ENCODE results near the gene FILIP1L.

The FILIP1L gene

GRCh38 chr3:99902091-99902490 lies 212.2 kb downstream of the FILIP1L start:
- H3K4me3 ChIP-seq (ENCODE audit: insufficient read depth, low read depth, low read length, poor library complexity, severe bottlenecking), result no peak overlapping the region
- DNase-seq, result no peak
- no peaks in the 10 kb centered on the region for H3K9me3 ChIP-seq (ENCODE audit: control insufficient read depth, low read length)
- no peaks in the 10 kb centered on the region for H3K4me1 ChIP-seq (ENCODE audit: control insufficient read depth, insufficient read depth, low read length, poor library complexity, severe bottlenecking)
- no peaks in the 10 kb centered on the region for H3K36me3 ChIP-seq (ENCODE audit: control insufficient read depth, insufficient read depth, low read length)
- H3K27ac ChIP-seq (ENCODE audit: insufficient read depth, low read length, poor library complexity, severe bottlenecking), result no peak overlapping the region
- H3K27me3 ChIP-seq (replicated peaks; ENCODE audit: control insufficient read depth, insufficient read depth, low read length, poor library complexity, severe bottlenecking), result no peaks in the 10 kb centered on the region

GRCh38 chr3:99901200-99901926 lies 212.9 kb downstream of the FILIP1L start:
- no peaks in the 10 kb centered on the region for H3K36me3 ChIP-seq (ENCODE audit: control insufficient read depth, insufficient read depth, low read length)
- H3K4me1 ChIP-seq (ENCODE audit: control insufficient read depth, insufficient read depth, low read length, poor library complexity, severe bottlenecking), result no peaks in the 10 kb centered on the region
- H3K9me3 ChIP-seq (ENCODE audit: control insufficient read depth, low read length), result no peaks in the 10 kb centered on the region
- H3K27ac ChIP-seq (ENCODE audit: insufficient read depth, low read length, poor library complexity, severe bottlenecking), result no peak overlapping the region
- no peak overlapping the region for H3K4me3 ChIP-seq (ENCODE audit: insufficient read depth, low read depth, low read length, poor library complexity, severe bottlenecking)
- DNase-seq, result no peak
- H3K27me3 ChIP-seq (replicated peaks; ENCODE audit: control insufficient read depth, insufficient read depth, low read length, poor library complexity, severe bottlenecking), result no peaks in the 10 kb centered on the region

DNA sequence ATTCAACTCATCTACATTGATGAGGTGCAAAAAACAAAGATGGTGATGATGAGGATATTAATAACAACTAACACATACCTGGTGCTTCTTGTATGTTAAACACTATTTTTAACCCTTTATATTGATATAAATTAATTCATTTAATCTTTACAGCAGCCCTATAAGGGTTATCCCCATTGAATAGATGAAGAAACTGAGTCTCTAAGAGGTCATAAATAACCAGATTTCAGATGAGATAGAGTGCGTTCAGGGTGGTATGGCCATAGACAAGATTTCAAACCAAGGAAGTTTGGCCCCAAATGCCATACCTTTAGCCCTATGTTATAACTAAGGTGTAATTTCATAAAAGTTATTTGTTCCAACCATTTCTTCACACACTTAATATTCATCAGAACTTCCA lies 214.1 kb downstream of the FILIP1L start:
- Histone ChIP-seq H3K4me1 (ENCODE audit: control insufficient read depth, insufficient read depth, low read length, poor library complexity, severe bottlenecking) (no peaks in the 10 kb centered on the region), H3K27me3 (replicated peaks; ENCODE audit: control insufficient read depth, insufficient read depth, low read length, poor library complexity, severe bottlenecking) (no peaks in the 10 kb centered on the region), H3K27ac (ENCODE audit: insufficient read depth, low read length, poor library complexity, severe bottlenecking) (no peak overlapping the region)

DNA sequence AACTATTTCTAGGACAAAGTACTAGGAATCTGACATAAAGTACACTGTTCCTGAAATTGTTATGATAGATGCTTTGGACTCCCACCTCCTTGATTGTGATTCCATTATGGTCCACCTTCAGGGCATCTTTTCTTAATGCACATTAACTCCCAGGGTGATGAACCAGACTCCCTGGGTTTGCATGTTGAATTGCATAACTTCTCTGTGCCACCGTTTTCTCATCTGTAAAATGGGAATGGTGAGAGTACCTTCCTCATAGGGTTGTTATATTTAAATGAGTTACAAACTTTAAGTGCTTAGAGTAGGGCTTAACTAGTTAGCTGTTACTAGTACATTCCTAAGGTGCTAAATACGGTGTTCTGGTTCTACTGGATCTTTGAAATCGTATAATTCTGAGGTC lies 214.7 kb downstream of the FILIP1L start:
- Histone ChIP-seq H3K36me3 (ENCODE audit: control insufficient read depth, insufficient read depth, low read length) (no peaks in the 10 kb centered on the region), H3K4me3 (ENCODE audit: insufficient read depth, low read depth, low read length, poor library complexity, severe bottlenecking) (no peak overlapping the region), H3K27me3 (replicated peaks; ENCODE audit: control insufficient read depth, insufficient read depth, low read length, poor library complexity, severe bottlenecking) (no peaks in the 10 kb centered on the region), H3K27ac (ENCODE audit: insufficient read depth, low read length, poor library complexity, severe bottlenecking) (no peak overlapping the region), H3K4me1 (ENCODE audit: control insufficient read depth, insufficient read depth, low read length, poor library complexity, severe bottlenecking) (no peaks in the 10 kb centered on the region), H3K9me3 (ENCODE audit: control insufficient read depth, low read length) (no peaks in the 10 kb centered on the region)
- no peak for DNase-seq

More for the DNA sequence above, 214.1 kb downstream of the FILIP1L start:
- Histone ChIP-seq H3K9me3 (ENCODE audit: control insufficient read depth, low read length) (no peaks in the 10 kb centered on the region), H3K4me3 (ENCODE audit: insufficient read depth, low read depth, low read length, poor library complexity, severe bottlenecking) (no peak overlapping the region), H3K36me3 (ENCODE audit: control insufficient read depth, insufficient read depth, low read length) (no peaks in the 10 kb centered on the region)
- no peak for DNase-seq

DNA sequence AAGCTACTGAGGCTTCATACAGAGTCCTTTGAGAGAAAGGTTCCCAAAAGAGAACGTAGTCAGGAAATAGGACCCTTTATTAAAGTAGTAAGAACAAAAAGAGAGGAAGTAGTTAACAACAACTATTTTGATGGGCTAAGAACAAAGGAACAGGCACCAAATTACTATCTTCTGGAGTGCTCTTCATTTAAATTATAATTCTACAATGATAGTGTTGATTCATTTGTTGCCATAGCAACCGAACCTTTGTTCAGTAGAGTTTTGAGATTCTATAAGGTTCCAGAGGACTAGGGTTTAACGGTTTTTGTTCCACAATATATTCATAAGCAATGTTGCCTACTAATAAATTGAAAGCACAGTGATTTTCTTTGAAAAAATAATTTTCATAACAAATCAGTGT lies 217.8 kb downstream of the FILIP1L start:
- no peak for DNase-seq
- Histone ChIP-seq H3K27ac (ENCODE audit: insufficient read depth, low read length, poor library complexity, severe bottlenecking) (no peak overlapping the region), H3K4me3 (ENCODE audit: insufficient read depth, low read depth, low read length, poor library complexity, severe bottlenecking) (no peak overlapping the region), H3K36me3 (ENCODE audit: control insufficient read depth, insufficient read depth, low read length) (no peaks in the 10 kb centered on the region), H3K4me1 (ENCODE audit: control insufficient read depth, insufficient read depth, low read length, poor library complexity, severe bottlenecking) (no peaks in the 10 kb centered on the region), H3K27me3 (replicated peaks; ENCODE audit: control insufficient read depth, insufficient read depth, low read length, poor library complexity, severe bottlenecking) (no peaks in the 10 kb centered on the region), H3K9me3 (ENCODE audit: control insufficient read depth, low read length) (no peaks in the 10 kb centered on the region)

GRCh38 chr3:99895703-99896441 lies 218.4 kb downstream of the FILIP1L start:
- Histone ChIP-seq H3K27me3 (replicated peaks; ENCODE audit: control insufficient read depth, insufficient read depth, low read length, poor library complexity, severe bottlenecking) (no peaks in the 10 kb centered on the region), H3K9me3 (ENCODE audit: control insufficient read depth, low read length) (no peaks in the 10 kb centered on the region), H3K4me3 (ENCODE audit: insufficient read depth, low read depth, low read length, poor library complexity, severe bottlenecking) (no peak overlapping the region), H3K4me1 (ENCODE audit: control insufficient read depth, insufficient read depth, low read length, poor library complexity, severe bottlenecking) (no peaks in the 10 kb centered on the region), H3K27ac (ENCODE audit: insufficient read depth, low read length, poor library complexity, severe bottlenecking) (no peak overlapping the region), H3K36me3 (ENCODE audit: control insufficient read depth, insufficient read depth, low read length) (no peaks in the 10 kb centered on the region)
- DNase-seq, result no peak

DNA sequence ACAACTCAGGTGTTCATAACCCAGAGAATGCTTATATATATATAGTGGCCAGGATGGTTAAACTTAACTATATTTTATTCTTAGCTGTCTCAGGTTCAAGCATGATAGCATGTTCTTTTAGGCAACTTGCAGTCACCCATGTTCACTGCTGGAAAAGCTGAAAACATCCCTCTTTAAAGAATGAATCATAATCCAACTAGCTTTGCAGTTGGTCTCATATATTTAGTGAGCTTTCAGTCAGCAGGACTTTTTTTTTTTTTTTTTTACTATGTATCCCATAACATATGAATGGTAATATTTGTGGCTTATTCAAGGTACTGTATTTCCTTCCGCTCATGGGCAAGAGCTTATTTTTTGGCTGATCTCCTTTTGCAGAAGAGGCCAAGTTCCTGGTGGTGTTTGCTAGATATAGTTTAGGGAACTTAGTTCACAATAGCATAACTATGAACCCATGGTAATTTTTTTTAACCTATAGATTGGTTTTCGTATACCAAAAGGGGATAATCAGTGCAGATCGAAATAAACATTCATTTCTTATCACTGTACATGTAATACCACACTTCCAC lies 219.1 kb downstream of the FILIP1L start:
- no peak overlapping the region for H3K27ac ChIP-seq (ENCODE audit: insufficient read depth, low read length, poor library complexity, severe bottlenecking)
- no peak for DNase-seq

DNA sequence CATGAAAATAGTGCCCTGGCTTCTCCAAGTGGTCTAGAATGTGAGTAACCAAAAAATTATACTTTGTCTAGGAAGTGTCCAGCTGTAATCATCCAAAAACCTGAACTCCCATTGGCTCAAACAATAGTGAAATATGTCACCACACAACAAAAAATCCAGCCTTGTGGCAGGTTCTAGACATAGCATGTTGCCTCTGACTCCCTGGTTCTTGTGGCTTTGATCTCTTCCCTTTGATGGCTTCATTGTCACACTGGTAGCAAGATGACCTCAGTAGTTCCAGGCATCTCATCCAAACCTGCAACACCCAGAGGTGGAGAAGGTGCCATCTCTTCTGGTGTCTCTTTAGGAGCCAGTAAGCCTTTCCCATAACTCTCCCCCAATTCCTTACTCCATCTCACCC lies 222.0 kb downstream of the FILIP1L start:
- Histone ChIP-seq H3K27ac (ENCODE audit: insufficient read depth, low read length, poor library complexity, severe bottlenecking) (no peak overlapping the region), H3K4me1 (ENCODE audit: control insufficient read depth, insufficient read depth, low read length, poor library complexity, severe bottlenecking) (no peaks in the 10 kb centered on the region), H3K36me3 (ENCODE audit: control insufficient read depth, insufficient read depth, low read length) (no peaks in the 10 kb centered on the region), H3K9me3 (ENCODE audit: control insufficient read depth, low read length) (no peaks in the 10 kb centered on the region), H3K27me3 (replicated peaks; ENCODE audit: control insufficient read depth, insufficient read depth, low read length, poor library complexity, severe bottlenecking) (no peaks in the 10 kb centered on the region), H3K4me3 (ENCODE audit: insufficient read depth, low read depth, low read length, poor library complexity, severe bottlenecking) (no peak overlapping the region)
- no peak for DNase-seq

More for the DNA sequence above, 219.1 kb downstream of the FILIP1L start:
- Histone ChIP-seq H3K27me3 (replicated peaks; ENCODE audit: control insufficient read depth, insufficient read depth, low read length, poor library complexity, severe bottlenecking) (no peaks in the 10 kb centered on the region), H3K36me3 (ENCODE audit: control insufficient read depth, insufficient read depth, low read length) (no peaks in the 10 kb centered on the region), H3K9me3 (ENCODE audit: control insufficient read depth, low read length) (no peaks in the 10 kb centered on the region), H3K4me3 (ENCODE audit: insufficient read depth, low read depth, low read length, poor library complexity, severe bottlenecking) (no peak overlapping the region), H3K4me1 (ENCODE audit: control insufficient read depth, insufficient read depth, low read length, poor library complexity, severe bottlenecking) (no peaks in the 10 kb centered on the region)

GRCh38 chr3:99891610-99892285 lies 222.6 kb downstream of the FILIP1L start:
- Histone ChIP-seq H3K9me3 (ENCODE audit: control insufficient read depth, low read length) (no peaks in the 10 kb centered on the region), H3K4me3 (ENCODE audit: insufficient read depth, low read depth, low read length, poor library complexity, severe bottlenecking) (no peak overlapping the region), H3K27ac (ENCODE audit: insufficient read depth, low read length, poor library complexity, severe bottlenecking) (no peak overlapping the region), H3K36me3 (ENCODE audit: control insufficient read depth, insufficient read depth, low read length) (no peaks in the 10 kb centered on the region), H3K27me3 (replicated peaks; ENCODE audit: control insufficient read depth, insufficient read depth, low read length, poor library complexity, severe bottlenecking) (no peaks in the 10 kb centered on the region), H3K4me1 (ENCODE audit: control insufficient read depth, insufficient read depth, low read length, poor library complexity, severe bottlenecking) (no peaks in the 10 kb centered on the region)
- no peak for DNase-seq

- no peak overlapping the region for H3K4me3 ChIP-seq (ENCODE audit: insufficient read depth, low read depth, low read length, poor library complexity, severe bottlenecking)
- no peaks in the 10 kb centered on the region for H3K9me3 ChIP-seq (ENCODE audit: control insufficient read depth, low read length)
- H3K36me3 ChIP-seq (ENCODE audit: control insufficient read depth, insufficient read depth, low read length), result no peaks in the 10 kb centered on the region
- DNase-seq, result no peak
- no peaks in the 10 kb centered on the region for H3K27me3 ChIP-seq (replicated peaks; ENCODE audit: control insufficient read depth, insufficient read depth, low read length, poor library complexity, severe bottlenecking)
- no peak overlapping the region for H3K27ac ChIP-seq (ENCODE audit: insufficient read depth, low read length, poor library complexity, severe bottlenecking)
- peaks cover 5% of the 10 kb centered on the region for H3K4me1 ChIP-seq (ENCODE audit: control insufficient read depth, insufficient read depth, low read length, poor library complexity, severe bottlenecking)
Observed at GRCh38 chr3:99885851-99886250, 228.4 kb downstream of the FILIP1L start.
